Fibroblast of villous mesenchyme (primary cell): Measurements from ENCODE around the gene SLC1A5. TPM values are rescaled to one million over a fixed set of nuclear protein-coding genes. Genes with fewer than 3 reads are reported as not detected.

Experiments used
- DNase-seq: peaks from one replicate; pipeline ENCODE4 v3.0.0-alpha.2; 2010; ENCODE audit warnings: low read depth
- H3K4me3 ChIP-seq: 2 replicates; pipeline ENCODE4 v1.5.1; 2011; ENCODE audit warnings: low read depth, mild to moderate bottlenecking, low read length
- CTCF ChIP-seq: IDR thresholded peaks from 2 replicates; pipeline ENCODE4 v1.5.1; 2012; ENCODE audit warnings: low read depth, mild to moderate bottlenecking, low read length; ENCODE audit not compliant: insufficient read depth
- total RNA-seq: library from RNA; depleted of rRNA; stranded (reverse); fragments of >200 nt; gene quantifications from 2 replicates; pipeline ENCODE4 v1.2.3, GENCODE V29; 2012

Gene SLC1A5
- total RNA-seq, 1 donor = 196 TPM

GRCh38 chr19:46739290-46739771 is 49.1 kb downstream of the SLC1A5 start:
- DNase-seq = no peak
- no peak overlapping the region for H3K4me3 ChIP-seq
- TF ChIP-seq CTCF = no peak

- H3K4me3 ChIP-seq = no peak overlapping the region
- DNase-seq = no peak
- no peak for TF ChIP-seq CTCF
Measured at GRCh38 chr19:46737761-46738171, 50.6 kb downstream of the SLC1A5 start.

- no peak overlapping the region for H3K4me3 ChIP-seq
- DNase-seq = no peak
- no peak for TF ChIP-seq CTCF
Measured at GRCh38 chr19:46737298-46737654, 51.1 kb downstream of the SLC1A5 start.

- no peak overlapping the region for H3K4me3 ChIP-seq
- DNase-seq = no peak
- no peak for TF ChIP-seq CTCF
Measured at GRCh38 chr19:46736531-46737297, 51.7 kb downstream of the SLC1A5 start.

GRCh38 chr19:46733690-46734292 is 54.6 kb downstream of the SLC1A5 start:
- H3K4me3 ChIP-seq = no peak overlapping the region
- DNase-seq = no peak
- TF ChIP-seq CTCF = no peak

GRCh38 chr19:46732966-46733689 is 55.3 kb downstream of the SLC1A5 start:
- peak; percentile 45 for DNase-seq
- no peak overlapping the region for H3K4me3 ChIP-seq
- no peak for TF ChIP-seq CTCF
